Measurements from ENCODE around the gene MAP4K5. TPM values are rescaled to one million over a fixed set of nuclear protein-coding genes. Genes with fewer than 3 reads are reported as not detected.
A peak's percentile ranks its signal among the peaks of the same experiment; 100 is the strongest.

MAP4K5 gene
- total RNA-seq, 1 donor from 2014 or later = 12.3 TPM

- TF ChIP-seq, protein P1, sequence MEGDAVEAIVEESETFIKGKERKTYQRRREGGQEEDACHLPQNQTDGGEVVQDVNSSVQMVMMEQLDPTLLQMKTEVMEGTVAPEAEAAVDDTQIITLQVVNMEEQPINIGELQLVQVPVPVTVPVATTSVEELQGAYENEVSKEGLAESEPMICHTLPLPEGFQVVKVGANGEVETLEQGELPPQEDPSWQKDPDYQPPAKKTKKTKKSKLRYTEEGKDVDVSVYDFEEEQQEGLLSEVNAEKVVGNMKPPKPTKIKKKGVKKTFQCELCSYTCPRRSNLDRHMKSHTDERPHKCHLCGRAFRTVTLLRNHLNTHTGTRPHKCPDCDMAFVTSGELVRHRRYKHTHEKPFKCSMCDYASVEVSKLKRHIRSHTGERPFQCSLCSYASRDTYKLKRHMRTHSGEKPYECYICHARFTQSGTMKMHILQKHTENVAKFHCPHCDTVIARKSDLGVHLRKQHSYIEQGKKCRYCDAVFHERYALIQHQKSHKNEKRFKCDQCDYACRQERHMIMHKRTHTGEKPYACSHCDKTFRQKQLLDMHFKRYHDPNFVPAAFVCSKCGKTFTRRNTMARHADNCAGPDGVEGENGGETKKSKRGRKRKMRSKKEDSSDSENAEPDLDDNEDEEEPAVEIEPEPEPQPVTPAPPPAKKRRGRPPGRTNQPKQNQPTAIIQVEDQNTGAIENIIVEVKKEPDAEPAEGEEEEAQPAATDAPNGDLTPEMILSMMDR (IDR thresholded peaks at IDR 0.05; ENCODE audit: borderline replicate concordance) = no peak
- Histone ChIP-seq H3K27me3 (ENCODE audit: low read depth) (no peaks in the 10 kb centered on the region), H3K4me3 (no peak overlapping the region), H3K9me3 (replicated peaks) (no peaks in the 10 kb centered on the region), H3K4me1 (peaks cover 32% of the 10 kb centered on the region), H3K36me3 (no peaks in the 10 kb centered on the region), H3K27ac (replicated peaks) (no peak overlapping the region)
- no peak for DNase-seq
- intact Hi-C loops (cut with micrococcal nuclease) = loop anchor here (10.0 kb wide), 1 partner anchor 75 kb away; no protein-coding TSS in a partner anchor
These were observed 132.9 kb downstream of the MAP4K5 start for GRCh38 chr14:50399251-50400032.

- intact Hi-C loops (cut with micrococcal nuclease) = loop anchor here (10.0 kb wide), 1 partner anchor 73 kb away; no protein-coding TSS in a partner anchor
- TF ChIP-seq, protein P1 (IDR thresholded peaks at IDR 0.05; ENCODE audit: borderline replicate concordance) = no peak
- H3K36me3 ChIP-seq = no peaks in the 10 kb centered on the region
- H3K27me3 ChIP-seq (ENCODE audit: low read depth) = no peaks in the 10 kb centered on the region
- peaks cover 32% of the 10 kb centered on the region for H3K4me1 ChIP-seq
- no peak overlapping the region for H3K27ac ChIP-seq (replicated peaks)
- H3K9me3 ChIP-seq (replicated peaks) = no peaks in the 10 kb centered on the region
- no peak overlapping the region for H3K4me3 ChIP-seq
- no peak for DNase-seq
These were observed 134.2 kb downstream of the MAP4K5 start for GRCh38 chr14:50398189-50398580.

DNA sequence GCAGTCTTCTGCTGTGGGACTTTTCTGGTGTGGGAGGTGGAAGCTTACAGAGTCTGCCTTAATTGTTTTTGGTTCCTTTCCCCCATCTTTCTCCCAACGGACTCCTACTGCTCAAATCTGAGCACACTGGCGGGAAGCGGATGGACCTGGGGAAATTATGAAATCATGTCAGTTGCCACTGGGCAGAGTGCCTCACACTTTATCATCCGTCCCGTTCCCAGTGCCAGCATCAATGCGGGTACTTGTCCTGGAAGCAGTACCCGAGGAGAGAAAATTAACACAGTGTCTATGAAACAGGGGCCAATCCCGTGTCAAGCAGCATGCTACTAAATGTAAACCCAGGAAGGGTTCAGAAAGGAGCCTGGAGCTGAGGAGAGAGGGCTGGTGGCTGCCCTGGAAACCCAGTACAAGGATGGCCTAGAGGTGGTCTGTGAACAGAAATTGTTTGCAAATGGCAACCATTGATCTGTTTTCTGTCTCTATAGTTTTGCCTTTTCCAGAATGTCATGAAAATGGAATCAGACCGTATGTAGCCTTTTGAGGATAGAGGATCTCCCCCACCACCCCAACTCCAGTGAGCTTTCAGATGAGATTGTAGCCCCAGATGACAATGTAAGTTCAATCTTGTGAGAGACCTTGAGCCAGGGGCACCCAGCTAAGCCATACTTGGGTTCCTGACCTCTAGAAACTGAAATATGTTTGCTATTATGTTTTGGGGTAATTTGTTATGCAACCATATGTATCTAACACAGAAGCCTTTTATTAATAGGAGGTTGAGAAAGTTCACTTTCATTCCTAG, 134.8 kb downstream of the MAP4K5 start:
- DNase-seq = no peak
- H3K27me3 ChIP-seq (ENCODE audit: low read depth) = no peaks in the 10 kb centered on the region
- peak overlapping the region; percentile 79 for H3K27ac ChIP-seq (replicated peaks)
- TF ChIP-seq, protein P1 (IDR thresholded peaks at IDR 0.05; ENCODE audit: borderline replicate concordance) = no peak
- H3K9me3 ChIP-seq (replicated peaks) = no peaks in the 10 kb centered on the region
- H3K4me3 ChIP-seq = peak overlapping the region; percentile 80
- intact Hi-C loops (cut with micrococcal nuclease) = loop anchor here (10.0 kb wide), 1 partner anchor 73 kb away; no protein-coding TSS in a partner anchor
- H3K4me1 ChIP-seq = peaks cover 32% of the 10 kb centered on the region
- H3K36me3 ChIP-seq = no peaks in the 10 kb centered on the region

- H3K9me3 ChIP-seq (replicated peaks) = no peaks in the 10 kb centered on the region
- TF ChIP-seq, protein P1 (IDR thresholded peaks at IDR 0.05; ENCODE audit: borderline replicate concordance) = no peak
- peak within 1 kb of the TSS; percentile 79 for H3K27ac ChIP-seq (replicated peaks)
- peak within 1 kb of the TSS; percentile 80 for H3K4me3 ChIP-seq
- DNase-seq = peak; percentile 71
- peaks cover 32% of the 10 kb centered on the region for H3K4me1 ChIP-seq
- intact Hi-C loops (cut with micrococcal nuclease) = loop anchor here (10.0 kb wide), 1 partner anchor 72 kb away; no protein-coding TSS in a partner anchor
- H3K27me3 ChIP-seq (ENCODE audit: low read depth) = no peaks in the 10 kb centered on the region
- H3K36me3 ChIP-seq = no peaks in the 10 kb centered on the region
These were observed 135.6 kb downstream of the MAP4K5 start, which contains the start of gene CDKL1 for GRCh38 chr14:50396631-50397389. CDKL1 (minus strand) TSS chr14:50396881; CDS start chr14:50395868, 1,013 bp downstream.

DNA sequence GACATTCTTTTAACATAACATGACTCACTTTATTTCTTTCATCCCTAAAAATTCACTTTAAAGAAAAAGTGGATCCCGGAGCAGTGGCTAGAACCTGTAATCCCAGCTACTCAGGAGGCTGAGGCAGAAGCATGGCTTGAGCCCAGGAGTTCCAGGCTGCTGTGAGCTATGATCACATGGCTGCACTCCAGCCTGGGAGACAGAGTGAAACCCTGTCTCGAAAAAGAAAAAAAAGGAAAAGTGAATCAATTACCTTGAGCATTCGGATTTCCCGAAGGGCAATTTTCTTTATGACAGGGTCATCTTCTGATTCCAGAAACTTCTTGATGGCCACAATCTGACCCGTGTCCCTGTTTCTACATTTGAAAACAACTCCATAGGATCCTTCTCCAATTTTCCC, 136.9 kb downstream of the MAP4K5 start:
- no peak for DNase-seq
- no peaks in the 10 kb centered on the region for H3K9me3 ChIP-seq (replicated peaks)
- TF ChIP-seq, protein P1 (IDR thresholded peaks at IDR 0.05; ENCODE audit: borderline replicate concordance) = no peak
- no peaks in the 10 kb centered on the region for H3K36me3 ChIP-seq
- intact Hi-C loops (cut with micrococcal nuclease) = loop anchor here (10.0 kb wide), 1 partner anchor 71 kb away; no protein-coding TSS in a partner anchor
- H3K4me1 ChIP-seq = peaks cover 32% of the 10 kb centered on the region
- no peaks in the 10 kb centered on the region for H3K27me3 ChIP-seq (ENCODE audit: low read depth)
- H3K4me3 ChIP-seq = peak overlapping the region; percentile 80
- H3K27ac ChIP-seq (replicated peaks) = peak overlapping the region; percentile 79

All from left ventricle myocardium inferior (tissue), 1 donor.